Osteoblast (primary cell): Measurements from ENCODE around the gene TAT. TPM values are rescaled to one million over a fixed set of nuclear protein-coding genes. Genes with fewer than 3 reads are reported as not detected.

ENCODE experiments used
- DNase-seq: peaks from one replicate; pipeline ENCODE4 v3.0.0; 2011; ENCODE audit warnings: low spot score, mixed read lengths; ENCODE audit not compliant: insufficient read length; ENCODE audit errors: missing footprints
- H2AFZ ChIP-seq: 2 replicates; pipeline ENCODE4 v1.6.0; 2011; ENCODE audit warnings: mild to moderate bottlenecking, low read length
- H3K27ac ChIP-seq: 2 replicates; pipeline ENCODE4 v1.5.1; 2011; ENCODE audit warnings: mild to moderate bottlenecking, low read depth, low read length, moderate library complexity
- H3K27me3 ChIP-seq: 2 replicates; pipeline ENCODE4 v1.6.0; 2012; ENCODE audit warnings: mild to moderate bottlenecking, control low read depth, inconsistent platforms, low read length, moderate library complexity; ENCODE audit not compliant: insufficient read depth
- H3K36me3 ChIP-seq: 2 replicates; pipeline ENCODE4 v1.5.1; 2011; ENCODE audit warnings: mild to moderate bottlenecking, low read length, control low read depth, moderate library complexity; ENCODE audit not compliant: insufficient read depth
- H3K4me1 ChIP-seq: 2 replicates; pipeline ENCODE4 v1.5.1; 2011; ENCODE audit warnings: mild to moderate bottlenecking, low read length, control low read depth, moderate library complexity; ENCODE audit not compliant: insufficient read depth
- H3K4me2 ChIP-seq: 2 replicates; pipeline ENCODE4 v1.6.0; 2011; ENCODE audit warnings: mild to moderate bottlenecking, low read length; ENCODE audit not compliant: insufficient read depth
- H3K4me3 ChIP-seq: fragments of 200-600 bp; sonication (generic); 3 replicates; pipeline ENCODE4 v1.5.1; 2012; ENCODE audit warnings: mild to moderate bottlenecking, low read length, inconsistent platforms; ENCODE audit not compliant: insufficient read depth
- H3K79me2 ChIP-seq: 2 replicates; pipeline ENCODE4 v1.6.0; 2012; ENCODE audit warnings: mild to moderate bottlenecking, low read length, control low read depth, inconsistent platforms; ENCODE audit not compliant: insufficient read depth
- H3K9me3 ChIP-seq: 2 replicates; pipeline ENCODE4 v1.5.1; 2011; ENCODE audit warnings: low read depth, low read length, control low read depth
- H4K20me1 ChIP-seq: 2 replicates; pipeline ENCODE4 v1.6.0; 2012; ENCODE audit warnings: mild to moderate bottlenecking, low read length, control low read depth; ENCODE audit not compliant: insufficient read depth
- total RNA-seq: library from RNA; depleted of rRNA; stranded (reverse); fragments of >200 nt; gene quantifications from 2 replicates; pipeline ENCODE4 v1.2.3, GENCODE V29; 2012
- TF ChIP-seq, protein P1 (sequence below): IDR thresholded peaks from 2 replicates; pipeline ENCODE4 v1.5.1; 2011; ENCODE audit warnings: mild to moderate bottlenecking, low read depth, low read length, moderate library complexity; ENCODE audit errors: extremely low read depth

Gene TAT
- total RNA-seq, 1 donor = under 0.01 TPM

DNA sequence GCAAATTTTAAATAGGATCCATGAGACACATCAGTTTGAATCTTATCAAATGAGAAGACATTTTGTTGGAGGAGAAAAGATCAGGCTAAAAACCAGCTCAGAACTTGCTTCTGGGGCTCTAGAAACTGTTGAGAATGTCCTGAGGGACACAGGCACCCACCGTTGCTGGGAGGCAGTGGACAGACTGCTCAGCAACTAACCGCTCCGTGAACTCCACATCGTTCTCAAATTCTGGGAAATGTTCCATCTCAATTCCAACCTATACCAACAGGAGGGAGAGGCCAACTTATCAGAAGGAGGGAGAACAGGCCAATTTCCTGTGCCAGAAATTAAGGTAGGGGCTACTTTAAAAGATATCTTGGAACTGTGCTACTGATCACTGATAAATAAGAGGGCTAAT, 8.3 kb downstream of the TAT start:
- Histone ChIP-seq H2AFZ (no peak overlapping the region), H3K79me2 (no peaks in the 10 kb centered on the region), H3K4me1 (peaks cover 3% of the 10 kb centered on the region), H4K20me1 (no peaks in the 10 kb centered on the region), H3K27me3 (peaks cover 4% of the 10 kb centered on the region), H3K36me3 (no peaks in the 10 kb centered on the region), H3K27ac (no peak overlapping the region), H3K9me3 (no peaks in the 10 kb centered on the region), H3K4me2 (no peak overlapping the region), H3K4me3 (no peak overlapping the region)
- no peak for DNase-seq
- TF ChIP-seq, protein P1, sequence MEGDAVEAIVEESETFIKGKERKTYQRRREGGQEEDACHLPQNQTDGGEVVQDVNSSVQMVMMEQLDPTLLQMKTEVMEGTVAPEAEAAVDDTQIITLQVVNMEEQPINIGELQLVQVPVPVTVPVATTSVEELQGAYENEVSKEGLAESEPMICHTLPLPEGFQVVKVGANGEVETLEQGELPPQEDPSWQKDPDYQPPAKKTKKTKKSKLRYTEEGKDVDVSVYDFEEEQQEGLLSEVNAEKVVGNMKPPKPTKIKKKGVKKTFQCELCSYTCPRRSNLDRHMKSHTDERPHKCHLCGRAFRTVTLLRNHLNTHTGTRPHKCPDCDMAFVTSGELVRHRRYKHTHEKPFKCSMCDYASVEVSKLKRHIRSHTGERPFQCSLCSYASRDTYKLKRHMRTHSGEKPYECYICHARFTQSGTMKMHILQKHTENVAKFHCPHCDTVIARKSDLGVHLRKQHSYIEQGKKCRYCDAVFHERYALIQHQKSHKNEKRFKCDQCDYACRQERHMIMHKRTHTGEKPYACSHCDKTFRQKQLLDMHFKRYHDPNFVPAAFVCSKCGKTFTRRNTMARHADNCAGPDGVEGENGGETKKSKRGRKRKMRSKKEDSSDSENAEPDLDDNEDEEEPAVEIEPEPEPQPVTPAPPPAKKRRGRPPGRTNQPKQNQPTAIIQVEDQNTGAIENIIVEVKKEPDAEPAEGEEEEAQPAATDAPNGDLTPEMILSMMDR = no peak

DNA sequence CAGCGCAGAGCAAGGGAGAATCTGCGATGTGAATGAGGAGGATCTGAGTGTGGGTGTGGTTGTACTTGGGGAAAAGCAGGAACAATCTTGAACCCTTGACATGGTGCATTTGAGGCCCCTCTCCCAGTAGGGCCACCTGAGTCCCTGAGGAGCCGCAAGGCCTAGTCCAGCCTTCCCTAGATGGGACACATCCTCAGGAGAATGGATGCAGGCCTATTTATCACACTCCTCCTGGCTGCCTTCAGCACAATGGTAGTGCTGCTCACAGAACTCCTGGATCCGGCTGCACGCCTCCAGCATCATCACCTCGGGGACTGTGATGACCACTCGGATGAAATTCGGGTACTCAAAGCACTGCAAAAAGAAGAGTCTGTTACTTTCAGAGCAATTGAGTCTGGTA, 9.0 kb downstream of the TAT start:
- DNase-seq = no peak
- no peaks in the 10 kb centered on the region for H3K9me3 ChIP-seq
- TF ChIP-seq, protein P1 = no peak
- no peak overlapping the region for H2AFZ ChIP-seq
- peaks cover 3% of the 10 kb centered on the region for H3K4me1 ChIP-seq
- H4K20me1 ChIP-seq = no peaks in the 10 kb centered on the region
- H3K79me2 ChIP-seq = no peaks in the 10 kb centered on the region
- no peaks in the 10 kb centered on the region for H3K36me3 ChIP-seq
- no peak overlapping the region for H3K4me2 ChIP-seq
- no peak overlapping the region for H3K27ac ChIP-seq
- peaks cover 4% of the 10 kb centered on the region for H3K27me3 ChIP-seq
- no peak overlapping the region for H3K4me3 ChIP-seq

DNA sequence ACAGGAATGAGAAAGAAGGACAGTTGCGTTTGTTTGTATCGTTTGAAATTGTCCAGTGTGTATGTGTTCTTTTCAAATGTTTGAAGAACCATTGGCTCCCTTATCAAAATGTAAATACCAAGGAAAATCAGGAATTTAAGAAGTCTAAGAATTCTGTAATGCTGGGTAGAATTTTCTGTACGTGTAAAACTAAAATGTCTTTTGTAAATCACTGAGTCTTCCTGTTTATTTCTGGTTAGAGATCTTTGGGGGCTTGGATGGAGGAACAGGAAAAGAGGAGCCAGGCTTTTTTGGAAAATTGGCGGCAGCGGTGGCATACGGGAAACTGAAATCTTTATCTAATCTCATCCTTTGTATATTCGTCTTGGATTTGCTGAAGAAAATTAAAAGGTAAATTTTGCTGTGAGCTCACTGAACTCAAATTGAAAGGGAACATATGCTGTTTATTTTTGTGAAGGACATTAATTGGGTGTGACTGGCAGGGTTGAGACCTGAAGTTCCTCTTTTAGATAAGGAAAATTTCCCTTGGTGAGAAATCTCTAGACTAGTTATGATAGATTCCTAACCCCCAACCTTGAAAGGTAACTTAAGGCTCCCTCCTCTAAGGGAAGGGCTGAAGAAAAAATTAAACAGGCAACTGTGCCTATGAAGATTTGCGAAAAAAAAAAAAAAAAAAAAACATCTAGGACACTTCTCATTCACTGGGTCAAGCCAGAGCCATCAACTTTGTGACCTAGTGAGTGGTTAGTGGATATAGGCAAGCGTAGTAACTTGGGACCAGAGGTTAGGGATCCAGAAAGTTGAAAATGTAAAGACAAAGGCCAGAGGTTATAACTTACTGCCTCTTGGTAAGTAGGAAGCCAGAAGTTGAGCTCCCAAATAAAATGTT, 10.8 kb downstream of the TAT start:
- no peaks in the 10 kb centered on the region for H3K79me2 ChIP-seq
- no peaks in the 10 kb centered on the region for H3K27me3 ChIP-seq
- no peaks in the 10 kb centered on the region for H3K9me3 ChIP-seq
- H3K27ac ChIP-seq = no peak overlapping the region
- H2AFZ ChIP-seq = peak overlapping the region; percentile 99
- H3K4me3 ChIP-seq = peak overlapping the region; percentile 78
- peak overlapping the region; percentile 95 for H3K4me2 ChIP-seq
- H4K20me1 ChIP-seq = no peaks in the 10 kb centered on the region
- no peak for DNase-seq
- peaks cover 3% of the 10 kb centered on the region for H3K4me1 ChIP-seq
- TF ChIP-seq, protein P1 = no peak
- no peaks in the 10 kb centered on the region for H3K36me3 ChIP-seq

DNA sequence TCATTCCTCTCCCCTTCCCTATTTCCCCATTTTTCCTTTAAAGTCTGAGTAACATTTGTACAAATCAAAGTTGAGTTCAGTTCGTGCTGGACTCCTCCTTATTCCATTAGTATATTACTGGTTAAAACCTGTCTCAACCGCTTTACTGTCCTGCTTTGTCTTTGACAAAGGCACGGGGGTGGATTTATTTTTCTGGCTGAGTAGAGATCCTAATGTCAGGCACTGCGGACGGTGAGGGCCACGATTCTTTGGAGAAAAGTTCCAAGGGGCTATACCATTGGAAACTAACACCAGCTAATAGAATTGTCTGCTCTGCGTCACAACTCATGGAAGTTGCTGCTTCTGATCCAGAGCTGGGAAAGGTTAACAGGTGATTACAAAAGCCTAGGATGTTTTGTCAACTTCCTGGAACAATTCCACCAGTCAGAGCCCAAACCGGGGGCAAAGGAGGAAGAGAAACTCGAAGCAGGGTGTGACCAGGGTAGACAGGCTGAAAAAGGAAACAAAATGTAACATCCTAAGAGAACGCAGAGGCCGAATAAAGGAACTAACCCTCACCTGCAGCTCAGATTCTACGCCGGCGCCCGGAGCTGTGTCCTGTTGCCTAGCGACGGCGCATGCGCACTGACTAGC, 12.4 kb downstream of the TAT start:
- no peaks in the 10 kb centered on the region for H3K79me2 ChIP-seq
- peaks cover 3% of the 10 kb centered on the region for H3K4me1 ChIP-seq
- TF ChIP-seq, protein P1 = no peak
- peak overlapping the region; percentile 78 for H3K4me3 ChIP-seq
- DNase-seq = no peak
- no peaks in the 10 kb centered on the region for H3K9me3 ChIP-seq
- peak overlapping the region; percentile 95 for H3K4me2 ChIP-seq
- no peaks in the 10 kb centered on the region for H3K27me3 ChIP-seq
- H3K27ac ChIP-seq = peak overlapping the region; percentile 66
- no peaks in the 10 kb centered on the region for H4K20me1 ChIP-seq
- peak overlapping the region; percentile 99 for H2AFZ ChIP-seq
- H3K36me3 ChIP-seq = no peaks in the 10 kb centered on the region
